ENCODE results near the gene BAIAP3. TPM values are rescaled to one million over a fixed set of nuclear protein-coding genes. Genes with fewer than 3 reads are reported as not detected.
A peak's percentile ranks its signal among the peaks of the same experiment; 100 is the strongest.
"Not testable (repeated sequence)": the region's sequence is repeated elsewhere in the genome, so short reads cannot be mapped to it uniquely, and the experiment has no call there.

BAIAP3 gene
- 2.3 TPM for total RNA-seq

- peak within 1 kb of the TSS; percentile 13 for H3K4me3 ChIP-seq (ENCODE audit: low read length)
- H3K4me1 ChIP-seq (ENCODE audit: insufficient read depth, low read length) = peaks cover 39% of the 10 kb centered on the region
- H3K27me3 ChIP-seq (ENCODE audit: insufficient read depth, low read length) = peaks cover 30% of the 10 kb centered on the region
- no peaks in the 10 kb centered on the region for H3K9me3 ChIP-seq (ENCODE audit: low read depth, low read length)
These were observed at the start of gene BAIAP3 for GRCh38 chr16:1333149-1333812. TSS of gene BAIAP3 (plus strand) at chr16:1333645. CDS start at chr16:1338550, 4,905 bp downstream.

- H3K4me1 ChIP-seq (ENCODE audit: insufficient read depth, low read length) = no peaks in the 10 kb centered on the region
- H3K27me3 ChIP-seq (ENCODE audit: insufficient read depth, low read length) = no peaks in the 10 kb centered on the region
- H3K4me3 ChIP-seq (ENCODE audit: low read length) = no peak overlapping the region
- no peaks in the 10 kb centered on the region for H3K9me3 ChIP-seq (ENCODE audit: low read depth, low read length)
These were observed 49.3 kb upstream of the BAIAP3 start for GRCh38 chr16:1283996-1284616.

- no peaks in the 10 kb centered on the region for H3K9me3 ChIP-seq (ENCODE audit: low read depth, low read length)
- H3K4me3 ChIP-seq (ENCODE audit: low read length) = no peak overlapping the region
- H3K4me1 ChIP-seq (ENCODE audit: insufficient read depth, low read length) = peaks cover 4% of the 10 kb centered on the region
- H3K27me3 ChIP-seq (ENCODE audit: insufficient read depth, low read length) = peaks cover 9% of the 10 kb centered on the region
These were observed 47.6 kb upstream of the BAIAP3 start for GRCh38 chr16:1285669-1286512.

- Histone ChIP-seq H3K4me3 (ENCODE audit: low read length) (no peak overlapping the region), H3K27me3 (ENCODE audit: insufficient read depth, low read length) (peaks cover 9% of the 10 kb centered on the region), H3K4me1 (ENCODE audit: insufficient read depth, low read length) (peaks cover 4% of the 10 kb centered on the region), H3K9me3 (ENCODE audit: low read depth, low read length) (no peaks in the 10 kb centered on the region)
These were observed 46.8 kb upstream of the BAIAP3 start for GRCh38 chr16:1286513-1287094.

- H3K9me3 ChIP-seq (ENCODE audit: low read depth, low read length) = no peaks in the 10 kb centered on the region
- no peak overlapping the region for H3K4me3 ChIP-seq (ENCODE audit: low read length)
- peaks cover 4% of the 10 kb centered on the region for H3K4me1 ChIP-seq (ENCODE audit: insufficient read depth, low read length)
- H3K27me3 ChIP-seq (ENCODE audit: insufficient read depth, low read length) = peaks cover 9% of the 10 kb centered on the region
These were observed 45.3 kb upstream of the BAIAP3 start for GRCh38 chr16:1287982-1288670.

- Histone ChIP-seq H3K4me3 (ENCODE audit: low read length) (no peak overlapping the region), H3K9me3 (ENCODE audit: low read depth, low read length) (no peaks in the 10 kb centered on the region), H3K27me3 (ENCODE audit: insufficient read depth, low read length) (peaks cover 9% of the 10 kb centered on the region), H3K4me1 (ENCODE audit: insufficient read depth, low read length) (peaks cover 4% of the 10 kb centered on the region)
These were observed 44.5 kb upstream of the BAIAP3 start for GRCh38 chr16:1288813-1289476.

GRCh38 chr16:1289477-1289866 is 44.0 kb upstream of the BAIAP3 start:
- Histone ChIP-seq H3K27me3 (ENCODE audit: insufficient read depth, low read length) (peaks cover 9% of the 10 kb centered on the region), H3K4me3 (ENCODE audit: low read length) (no peak overlapping the region), H3K4me1 (ENCODE audit: insufficient read depth, low read length) (peaks cover 4% of the 10 kb centered on the region), H3K9me3 (ENCODE audit: low read depth, low read length) (no peaks in the 10 kb centered on the region)

GRCh38 chr16:1290063-1290501 is 43.4 kb upstream of the BAIAP3 start:
- Histone ChIP-seq H3K4me3 (ENCODE audit: low read length) (no peak overlapping the region), H3K9me3 (ENCODE audit: low read depth, low read length) (no peaks in the 10 kb centered on the region), H3K4me1 (ENCODE audit: insufficient read depth, low read length) (peaks cover 4% of the 10 kb centered on the region), H3K27me3 (ENCODE audit: insufficient read depth, low read length) (peaks cover 9% of the 10 kb centered on the region)

GRCh38 chr16:1290860-1291575 is 42.4 kb upstream of the BAIAP3 start:
- Histone ChIP-seq H3K4me3 (ENCODE audit: low read length) (no peak overlapping the region), H3K4me1 (ENCODE audit: insufficient read depth, low read length) (peaks cover 4% of the 10 kb centered on the region), H3K9me3 (ENCODE audit: low read depth, low read length) (no peaks in the 10 kb centered on the region), H3K27me3 (ENCODE audit: insufficient read depth, low read length) (peaks cover 9% of the 10 kb centered on the region)

GRCh38 chr16:1291576-1291974 is 41.9 kb upstream of the BAIAP3 start:
- no peaks in the 10 kb centered on the region for H3K9me3 ChIP-seq (ENCODE audit: low read depth, low read length)
- peaks cover 4% of the 10 kb centered on the region for H3K4me1 ChIP-seq (ENCODE audit: insufficient read depth, low read length)
- peaks cover 9% of the 10 kb centered on the region for H3K27me3 ChIP-seq (ENCODE audit: insufficient read depth, low read length)
- no peak overlapping the region for H3K4me3 ChIP-seq (ENCODE audit: low read length)

- H3K4me1 ChIP-seq (ENCODE audit: insufficient read depth, low read length); H3K27me3 ChIP-seq (ENCODE audit: insufficient read depth, low read length); H3K9me3 ChIP-seq (ENCODE audit: low read depth, low read length); H3K4me3 ChIP-seq (ENCODE audit: low read length): not testable (repeated sequence)
These were observed 41.2 kb upstream of the BAIAP3 start for GRCh38 chr16:1292208-1292607.

GRCh38 chr16:1292808-1293207 is 40.6 kb upstream of the BAIAP3 start:
- H3K4me1 ChIP-seq (ENCODE audit: insufficient read depth, low read length); H3K27me3 ChIP-seq (ENCODE audit: insufficient read depth, low read length); H3K9me3 ChIP-seq (ENCODE audit: low read depth, low read length); H3K4me3 ChIP-seq (ENCODE audit: low read length): not testable (repeated sequence)

GRCh38 chr16:1293921-1294656 is 39.4 kb upstream of the BAIAP3 start:
- Histone ChIP-seq H3K27me3 (ENCODE audit: insufficient read depth, low read length) (peaks cover 9% of the 10 kb centered on the region), H3K4me3 (ENCODE audit: low read length) (no peak overlapping the region), H3K4me1 (ENCODE audit: insufficient read depth, low read length) (peaks cover 4% of the 10 kb centered on the region)

More at GRCh38 chr16:1293921-1294656, 39.4 kb upstream of the BAIAP3 start:
- H3K9me3 ChIP-seq (ENCODE audit: low read depth, low read length) = no peaks in the 10 kb centered on the region
